Chondrocyte (in vitro differentiated cells): ENCODE results near the gene C4A. TPM values are rescaled to one million over a fixed set of nuclear protein-coding genes. Genes with fewer than 3 reads are reported as not detected.
"Not testable (repeated sequence)": the region's sequence is repeated elsewhere in the genome, so short reads cannot be mapped to it uniquely, and the experiment has no call there.

Experiments
- DNase-seq: peaks from one replicate; pipeline ENCODE4 v3.0.0; 2021; ENCODE audit warnings: mixed read lengths, low spot score
- H3K27ac Mint-ChIP-seq: one replicate; pipeline ENCODE4 v1.8.0; 2021; ENCODE audit warnings: mild to moderate bottlenecking, moderate library complexity, mixed read lengths; ENCODE audit not compliant: unreplicated experiment
- H3K27me3 Mint-ChIP-seq: 2 replicates; pipeline ENCODE4 v1.8.0; 2021; ENCODE audit warnings: low read depth, mixed read lengths
- H3K36me3 Mint-ChIP-seq: 2 replicates; pipeline ENCODE4 v1.8.0; 2021; ENCODE audit warnings: low read depth, mixed read lengths
- H3K4me1 Mint-ChIP-seq: 2 replicates; pipeline ENCODE4 v1.8.0; 2021; ENCODE audit warnings: low read depth, mild to moderate bottlenecking, mixed read lengths
- H3K4me3 Mint-ChIP-seq: one replicate; pipeline ENCODE4 v1.8.0; 2021; ENCODE audit warnings: mild to moderate bottlenecking, moderate library complexity, mixed read lengths; ENCODE audit not compliant: unreplicated experiment
- H3K9me3 Mint-ChIP-seq: 2 replicates; pipeline ENCODE4 v1.8.0; 2021; ENCODE audit warnings: low read depth, mixed read lengths
- CTCF ChIP-seq: fragments of 200-600 bp; sonication (generic); IDR thresholded peaks from 2 replicates; pipeline ENCODE4 v1.5.0; 2021; ENCODE audit warnings: antibody characterized with exemption, mild to moderate bottlenecking, moderate library complexity
- total RNA-seq: library from RNA; stranded (reverse); gene quantifications from 3 replicates; pipeline ENCODE4 v1.2.1, GENCODE V29; 2021

Gene C4A
- total RNA-seq, 1 donor from 2014 or later = 13.3 TPM

- H3K27me3 Mint-ChIP-seq, H3K9me3 Mint-ChIP-seq, H3K27ac Mint-ChIP-seq, H3K4me3 Mint-ChIP-seq, H3K36me3 Mint-ChIP-seq, DNase-seq: not testable (repeated sequence)
- peaks cover 17% of the 10 kb centered on the region for H3K4me1 Mint-ChIP-seq
These were observed 61.9 kb downstream of the C4A start for GRCh38 chr6:32043589-32044380.

GRCh38 chr6:32044916-32045315 lies 63.1 kb downstream of the C4A start:
- H3K36me3 Mint-ChIP-seq, DNase-seq, H3K27ac Mint-ChIP-seq, H3K27me3 Mint-ChIP-seq, H3K4me3 Mint-ChIP-seq, H3K9me3 Mint-ChIP-seq: not testable (repeated sequence)
- peaks cover 17% of the 10 kb centered on the region for H3K4me1 Mint-ChIP-seq

- Mint-ChIP-seq H3K36me3 (no peaks in the 10 kb centered on the region), H3K27me3 (peaks cover 5% of the 10 kb centered on the region), H3K9me3 (no peaks in the 10 kb centered on the region), H3K27ac (no peak overlapping the region), H3K4me3 (no peak overlapping the region), H3K4me1 (peaks cover 17% of the 10 kb centered on the region)
- DNase-seq = peak; percentile 87
- no peak for TF ChIP-seq CTCF
These were observed 64.1 kb downstream of the C4A start for GRCh38 chr6:32045811-32046449.

GRCh38 chr6:32046450-32047083 lies 64.7 kb downstream of the C4A start:
- Mint-ChIP-seq H3K4me3 (no peak overlapping the region), H3K27ac (peak overlapping the region; percentile 36), H3K27me3 (peaks cover 9% of the 10 kb centered on the region), H3K36me3 (no peaks in the 10 kb centered on the region), H3K4me1 (peaks cover 17% of the 10 kb centered on the region), H3K9me3 (no peaks in the 10 kb centered on the region)
- peak; percentile 88 for DNase-seq
- TF ChIP-seq CTCF = peak; percentile 52

GRCh38 chr6:32047084-32047478 lies 65.2 kb downstream of the C4A start:
- H3K4me3 Mint-ChIP-seq = no peak overlapping the region
- H3K4me1 Mint-ChIP-seq = peaks cover 17% of the 10 kb centered on the region
- H3K27ac Mint-ChIP-seq = peak overlapping the region; percentile 36
- no peaks in the 10 kb centered on the region for H3K36me3 Mint-ChIP-seq
- peak; percentile 15 for TF ChIP-seq CTCF
- H3K27me3 Mint-ChIP-seq = peaks cover 9% of the 10 kb centered on the region
- H3K9me3 Mint-ChIP-seq = no peaks in the 10 kb centered on the region
- no peak for DNase-seq

- H3K4me3 Mint-ChIP-seq = no peak overlapping the region
- H3K36me3 Mint-ChIP-seq = no peaks in the 10 kb centered on the region
- DNase-seq = no peak
- H3K27ac Mint-ChIP-seq = peak overlapping the region; percentile 36
- H3K27me3 Mint-ChIP-seq = peaks cover 9% of the 10 kb centered on the region
- no peaks in the 10 kb centered on the region for H3K9me3 Mint-ChIP-seq
- peaks cover 17% of the 10 kb centered on the region for H3K4me1 Mint-ChIP-seq
- no peak for TF ChIP-seq CTCF
These were observed 65.6 kb downstream of the C4A start for GRCh38 chr6:32047539-32047854.
